Measurements from ENCODE around the gene PDLIM1.
A peak's percentile ranks its signal among the peaks of the same experiment; 100 is the strongest.

PDLIM1 gene, protein sequence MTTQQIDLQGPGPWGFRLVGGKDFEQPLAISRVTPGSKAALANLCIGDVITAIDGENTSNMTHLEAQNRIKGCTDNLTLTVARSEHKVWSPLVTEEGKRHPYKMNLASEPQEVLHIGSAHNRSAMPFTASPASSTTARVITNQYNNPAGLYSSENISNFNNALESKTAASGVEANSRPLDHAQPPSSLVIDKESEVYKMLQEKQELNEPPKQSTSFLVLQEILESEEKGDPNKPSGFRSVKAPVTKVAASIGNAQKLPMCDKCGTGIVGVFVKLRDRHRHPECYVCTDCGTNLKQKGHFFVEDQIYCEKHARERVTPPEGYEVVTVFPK

DNA sequence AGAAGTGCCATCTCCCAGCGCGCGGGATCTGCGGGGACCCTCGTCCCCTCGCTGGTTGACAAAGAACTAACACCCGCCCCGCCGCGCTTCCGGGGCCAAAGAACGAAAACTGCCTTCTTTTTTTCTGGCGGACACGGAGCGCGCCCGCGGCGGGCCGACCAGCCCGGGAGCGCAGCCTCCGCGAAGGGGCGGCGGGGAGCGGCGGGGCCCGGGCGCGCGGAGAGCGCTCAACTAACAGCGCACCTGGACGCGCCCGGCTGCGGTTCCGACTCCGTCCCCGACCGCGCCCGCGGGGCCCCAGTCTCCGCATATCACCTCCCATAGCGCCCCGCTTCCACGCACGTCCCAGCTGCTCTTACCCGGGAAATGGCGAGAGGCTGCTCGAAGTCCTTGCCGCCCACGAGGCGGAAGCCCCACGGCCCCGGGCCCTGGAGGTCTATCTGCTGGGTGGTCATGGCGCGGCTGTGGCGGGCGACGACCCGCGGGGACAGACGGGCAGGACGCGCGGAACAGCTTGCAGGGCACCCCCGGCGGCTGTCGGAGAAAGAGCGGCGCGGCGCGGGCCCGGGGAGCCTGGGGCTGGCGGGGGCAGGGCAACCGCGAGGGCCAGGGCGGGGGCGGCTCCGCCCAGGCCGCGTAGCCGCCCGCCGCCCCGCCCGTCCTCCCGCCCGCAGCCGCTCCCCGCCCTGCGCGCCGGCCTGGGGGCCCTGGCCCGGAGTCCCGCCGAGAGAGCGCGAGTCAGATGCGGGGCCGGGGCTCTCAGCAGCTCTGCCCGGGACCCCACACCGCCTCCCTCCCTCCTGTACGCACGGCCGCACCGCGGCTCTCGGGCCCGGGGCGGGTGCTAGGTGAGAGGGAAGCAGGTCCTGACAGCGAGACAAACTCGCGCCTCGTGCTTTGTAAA, at the start of gene PDLIM1:
Gene PDLIM1, minus strand, starts transcription at position 543 of the 904 bp plus-strand sequence. Its CDS starts 88 bp downstream, at position 455.
- peaks cover 21% of the 10 kb centered on the region for H3K27me3 ChIP-seq (ENCODE audit: control insufficient read depth, insufficient read depth, low read length)
- no peaks in the 10 kb centered on the region for H3K9me3 ChIP-seq (ENCODE audit: control insufficient read depth, insufficient read depth, low read length)
- peak within 1 kb of the TSS; percentile 67 for H3K4me3 ChIP-seq (ENCODE audit: low read depth, low read length)
- H3K4me1 ChIP-seq (ENCODE audit: control insufficient read depth, insufficient read depth, low read length) = peaks cover 30% of the 10 kb centered on the region
- peaks cover 3% of the 10 kb centered on the region for H3K36me3 ChIP-seq (ENCODE audit: control insufficient read depth, insufficient read depth, low read length)
- peak within 1 kb of the TSS; percentile 84 for H3K9ac ChIP-seq (ENCODE audit: low read depth, low read length)

- Histone ChIP-seq H3K9me3 (ENCODE audit: control insufficient read depth, insufficient read depth, low read length) (no peaks in the 10 kb centered on the region), H3K27me3 (ENCODE audit: control insufficient read depth, insufficient read depth, low read length) (no peaks in the 10 kb centered on the region), H3K4me3 (ENCODE audit: low read depth, low read length) (no peak overlapping the region), H3K4me1 (ENCODE audit: control insufficient read depth, insufficient read depth, low read length) (peaks cover 2% of the 10 kb centered on the region), H3K36me3 (ENCODE audit: control insufficient read depth, insufficient read depth, low read length) (peaks cover 15% of the 10 kb centered on the region), H3K9ac (ENCODE audit: low read depth, low read length) (no peak overlapping the region)
These were observed 49.1 kb upstream of the PDLIM1 start for GRCh38 chr10:95339863-95340262.

DNA sequence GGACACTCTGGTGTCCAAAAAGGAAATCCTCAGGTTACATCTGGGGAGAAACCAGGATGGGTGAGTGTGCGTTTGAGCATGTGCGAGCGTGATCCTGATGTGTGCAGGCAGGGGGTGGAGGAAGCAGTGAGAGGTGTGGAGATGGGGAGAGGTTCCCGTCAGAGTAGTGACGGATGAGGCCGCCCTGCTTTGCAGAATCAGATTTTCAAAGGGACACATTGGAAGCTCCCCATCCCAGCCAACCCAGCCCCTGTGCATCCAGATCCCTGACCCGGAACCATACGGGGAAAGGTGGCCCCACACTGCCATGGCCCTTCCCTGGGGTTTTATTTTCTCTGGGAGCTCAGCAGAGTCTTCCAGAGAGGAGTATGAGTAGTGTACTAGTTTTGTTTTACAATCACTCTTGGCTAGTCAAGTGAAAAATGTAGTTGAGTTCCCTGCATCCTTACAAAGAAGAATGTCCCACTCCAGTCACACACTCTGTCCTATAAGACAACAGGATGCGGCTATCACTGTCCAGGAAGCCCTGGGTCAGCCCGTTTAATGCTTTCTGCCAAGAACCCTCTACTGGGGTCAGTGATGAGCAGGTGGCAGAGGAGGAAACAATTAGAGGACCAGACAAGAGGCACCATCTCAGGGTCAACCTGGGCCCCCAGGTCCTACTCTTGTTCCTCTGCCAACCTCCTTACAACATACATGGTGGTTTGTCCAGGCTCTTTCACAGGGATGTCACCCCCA, 46.8 kb upstream of the PDLIM1 start:
- H3K9ac ChIP-seq (ENCODE audit: low read depth, low read length) = no peak overlapping the region
- no peaks in the 10 kb centered on the region for H3K27me3 ChIP-seq (ENCODE audit: control insufficient read depth, insufficient read depth, low read length)
- H3K36me3 ChIP-seq (ENCODE audit: control insufficient read depth, insufficient read depth, low read length) = peaks cover 15% of the 10 kb centered on the region
- H3K9me3 ChIP-seq (ENCODE audit: control insufficient read depth, insufficient read depth, low read length) = no peaks in the 10 kb centered on the region
- H3K4me3 ChIP-seq (ENCODE audit: low read depth, low read length) = no peak overlapping the region
- H3K4me1 ChIP-seq (ENCODE audit: control insufficient read depth, insufficient read depth, low read length) = no peaks in the 10 kb centered on the region

DNA sequence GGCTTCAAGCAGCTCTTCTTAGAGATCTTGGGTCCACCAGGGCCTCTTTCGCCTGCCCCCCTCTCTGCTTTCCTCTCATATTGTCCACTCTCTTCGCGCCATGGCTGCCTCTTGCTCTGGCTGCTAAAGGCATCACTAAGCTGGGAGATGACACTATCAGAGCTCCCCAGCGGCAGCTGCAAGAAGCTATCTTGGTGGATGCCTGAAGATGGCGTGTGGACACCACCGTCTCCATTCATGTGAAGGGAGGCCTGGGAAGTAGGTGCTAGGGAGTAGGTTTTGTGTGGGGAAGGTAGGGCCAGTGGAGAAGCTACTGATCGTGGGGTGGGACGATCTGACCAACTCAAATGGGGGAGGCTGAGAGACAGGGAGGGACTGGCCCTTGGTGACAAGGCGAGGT, 45.9 kb upstream of the PDLIM1 start:
- peaks cover 17% of the 10 kb centered on the region for H3K36me3 ChIP-seq (ENCODE audit: control insufficient read depth, insufficient read depth, low read length)
- H3K9me3 ChIP-seq (ENCODE audit: control insufficient read depth, insufficient read depth, low read length) = no peaks in the 10 kb centered on the region
- H3K9ac ChIP-seq (ENCODE audit: low read depth, low read length) = no peak overlapping the region
- H3K27me3 ChIP-seq (ENCODE audit: control insufficient read depth, insufficient read depth, low read length) = no peaks in the 10 kb centered on the region
- no peaks in the 10 kb centered on the region for H3K4me1 ChIP-seq (ENCODE audit: control insufficient read depth, insufficient read depth, low read length)
- H3K4me3 ChIP-seq (ENCODE audit: low read depth, low read length) = no peak overlapping the region

- Histone ChIP-seq H3K36me3 (ENCODE audit: control insufficient read depth, insufficient read depth, low read length) (peaks cover 17% of the 10 kb centered on the region), H3K9ac (ENCODE audit: low read depth, low read length) (no peak overlapping the region), H3K9me3 (ENCODE audit: control insufficient read depth, insufficient read depth, low read length) (no peaks in the 10 kb centered on the region), H3K4me1 (ENCODE audit: control insufficient read depth, insufficient read depth, low read length) (no peaks in the 10 kb centered on the region), H3K27me3 (ENCODE audit: control insufficient read depth, insufficient read depth, low read length) (no peaks in the 10 kb centered on the region), H3K4me3 (ENCODE audit: low read depth, low read length) (no peak overlapping the region)
These were observed 45.3 kb upstream of the PDLIM1 start for GRCh38 chr10:95335933-95336699.

DNA sequence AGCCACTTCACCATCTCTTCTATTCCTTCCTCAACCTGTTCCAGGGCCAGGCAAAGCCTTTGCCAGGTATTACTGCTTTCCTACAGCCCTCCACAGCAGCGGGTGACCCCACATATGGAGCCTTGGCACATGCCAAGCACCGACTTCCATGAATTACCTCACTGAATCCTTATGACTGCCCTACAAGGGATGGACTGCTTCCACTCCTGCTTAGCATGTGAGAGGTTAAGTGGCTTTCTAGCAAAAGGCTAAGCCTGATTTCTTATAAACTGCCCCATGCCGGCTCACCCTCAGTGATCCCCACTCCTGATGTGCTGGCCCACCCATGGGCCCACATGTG, 44.0 kb upstream of the PDLIM1 start:
- peaks cover 17% of the 10 kb centered on the region for H3K36me3 ChIP-seq (ENCODE audit: control insufficient read depth, insufficient read depth, low read length)
- no peaks in the 10 kb centered on the region for H3K27me3 ChIP-seq (ENCODE audit: control insufficient read depth, insufficient read depth, low read length)
- no peak overlapping the region for H3K9ac ChIP-seq (ENCODE audit: low read depth, low read length)
- H3K9me3 ChIP-seq (ENCODE audit: control insufficient read depth, insufficient read depth, low read length) = no peaks in the 10 kb centered on the region
- H3K4me1 ChIP-seq (ENCODE audit: control insufficient read depth, insufficient read depth, low read length) = no peaks in the 10 kb centered on the region
- no peak overlapping the region for H3K4me3 ChIP-seq (ENCODE audit: low read depth, low read length)

- Histone ChIP-seq H3K27me3 (ENCODE audit: control insufficient read depth, insufficient read depth, low read length) (no peaks in the 10 kb centered on the region), H3K4me3 (ENCODE audit: low read depth, low read length) (no peak overlapping the region), H3K36me3 (ENCODE audit: control insufficient read depth, insufficient read depth, low read length) (peaks cover 17% of the 10 kb centered on the region), H3K9ac (ENCODE audit: low read depth, low read length) (no peak overlapping the region), H3K4me1 (ENCODE audit: control insufficient read depth, insufficient read depth, low read length) (no peaks in the 10 kb centered on the region), H3K9me3 (ENCODE audit: control insufficient read depth, insufficient read depth, low read length) (no peaks in the 10 kb centered on the region)
These were observed 43.4 kb upstream of the PDLIM1 start for GRCh38 chr10:95333997-95334804.

GRCh38 chr10:95332666-95333249, 42.0 kb upstream of the PDLIM1 start:
- H3K9me3 ChIP-seq (ENCODE audit: control insufficient read depth, insufficient read depth, low read length) = no peaks in the 10 kb centered on the region
- H3K9ac ChIP-seq (ENCODE audit: low read depth, low read length) = no peak overlapping the region
- no peaks in the 10 kb centered on the region for H3K4me1 ChIP-seq (ENCODE audit: control insufficient read depth, insufficient read depth, low read length)
- H3K4me3 ChIP-seq (ENCODE audit: low read depth, low read length) = no peak overlapping the region
- H3K27me3 ChIP-seq (ENCODE audit: control insufficient read depth, insufficient read depth, low read length) = no peaks in the 10 kb centered on the region
- H3K36me3 ChIP-seq (ENCODE audit: control insufficient read depth, insufficient read depth, low read length) = peaks cover 14% of the 10 kb centered on the region

- Histone ChIP-seq H3K36me3 (ENCODE audit: control insufficient read depth, insufficient read depth, low read length) (peaks cover 14% of the 10 kb centered on the region), H3K27me3 (ENCODE audit: control insufficient read depth, insufficient read depth, low read length) (no peaks in the 10 kb centered on the region), H3K9ac (ENCODE audit: low read depth, low read length) (no peak overlapping the region), H3K9me3 (ENCODE audit: control insufficient read depth, insufficient read depth, low read length) (no peaks in the 10 kb centered on the region), H3K4me3 (ENCODE audit: low read depth, low read length) (no peak overlapping the region), H3K4me1 (ENCODE audit: control insufficient read depth, insufficient read depth, low read length) (no peaks in the 10 kb centered on the region)
These were observed 40.9 kb upstream of the PDLIM1 start for GRCh38 chr10:95331596-95332130.

DNA sequence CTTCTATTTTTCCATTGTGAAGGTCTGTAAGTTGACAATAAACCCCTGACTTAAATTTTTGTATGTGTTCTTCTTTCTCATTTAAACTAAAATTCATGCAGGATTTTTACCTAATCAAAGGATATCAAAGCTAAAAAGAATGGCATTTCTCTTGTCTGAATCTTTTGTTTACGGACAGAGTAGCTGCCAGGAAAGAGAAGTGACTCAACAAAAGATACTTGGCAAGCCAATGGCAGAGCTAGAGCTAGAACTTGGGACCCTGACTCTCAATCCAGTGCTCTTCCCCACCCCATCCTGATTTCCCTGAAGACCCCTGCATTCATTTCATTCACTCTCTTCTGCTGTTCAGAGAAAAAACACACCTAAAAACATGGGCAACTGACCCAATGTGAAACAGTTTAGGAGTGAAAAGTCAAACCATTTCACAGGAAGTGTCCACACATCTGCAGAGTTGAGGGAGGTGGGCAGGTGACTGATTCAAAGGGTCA, 40.2 kb upstream of the PDLIM1 start:
- Histone ChIP-seq H3K4me1 (ENCODE audit: control insufficient read depth, insufficient read depth, low read length) (no peaks in the 10 kb centered on the region), H3K9ac (ENCODE audit: low read depth, low read length) (no peak overlapping the region), H3K36me3 (ENCODE audit: control insufficient read depth, insufficient read depth, low read length) (peaks cover 8% of the 10 kb centered on the region), H3K9me3 (ENCODE audit: control insufficient read depth, insufficient read depth, low read length) (no peaks in the 10 kb centered on the region), H3K27me3 (ENCODE audit: control insufficient read depth, insufficient read depth, low read length) (no peaks in the 10 kb centered on the region), H3K4me3 (ENCODE audit: low read depth, low read length) (no peak overlapping the region)
